ENCODE measurements around the gene FOXB1. TPM values are rescaled to one million over a fixed set of nuclear protein-coding genes. Genes with fewer than 3 reads are reported as not detected.

FOXB1 gene
- total and polyA plus RNA-seq, 2 experiments from 2014 or later, result 4.7 to 6.7 TPM

GRCh38 chr15:60035344-60035743, 31.2 kb downstream of the FOXB1 start (continued):
- TF ChIP-seq ZNF462 (CRISPR knock-in tag; IDR thresholded peaks at IDR 0.05) (no peak), EZH2phosphoT487 (IDR thresholded peaks at IDR 0.05; ENCODE audit: unreplicated experiment) (no peak), ZNF331 (CRISPR knock-in tag; IDR thresholded peaks at IDR 0.05; ENCODE audit: low read depth) (no peak), CTCF (conservative IDR thresholded peaks at IDR 0.05; ENCODE audit: low read depth in 2 of 2) (no peak), EZH2 (IDR thresholded peaks at IDR 0.05; ENCODE audit: low read depth, unreplicated experiment) (no peak)

GRCh38 chr15:60039316-60039715, 35.2 kb downstream of the FOXB1 start:
- Histone ChIP-seq H3K27me3 (ENCODE audit: insufficient read depth) (no peaks in the 10 kb centered on the region), H3K9me2 (ENCODE audit: insufficient read depth) (no peaks in the 10 kb centered on the region), H3K27ac (ENCODE audit: low read depth) (no peak overlapping the region), H3K79me2 (replicated peaks; ENCODE audit: insufficient read depth) (no peaks in the 10 kb centered on the region), H3K4me1 (ENCODE audit: insufficient read depth) (peaks cover 61% of the 10 kb centered on the region), H3K4me3 (no peak overlapping the region), H3K36me3 (ENCODE audit: insufficient read depth) (no peaks in the 10 kb centered on the region), H2AFZ (no peak overlapping the region), H4K20me1 (replicated peaks; ENCODE audit: insufficient read depth) (no peaks in the 10 kb centered on the region), H3F3A (replicated peaks; ENCODE audit: low read depth) (no peaks in the 10 kb centered on the region; the same call in 1 of the 2 replicates), H3K4me2 (0 out of 2 replicates have a peak overlapping the region, but pooled peaks have one; percentile 14)
- no peak for ATAC-seq
- Mint-ChIP-seq H3K27me3 (ENCODE audit: insufficient read depth, low read depth, poor library complexity) (peaks cover 3% of the 10 kb centered on the region), H3K4me1 (peaks cover 53% of the 10 kb centered on the region), H3K9me3 (no peaks in the 10 kb centered on the region), H3K4me3 (no peak overlapping the region), H3K36me3 (ENCODE audit: low read depth) (no peaks in the 10 kb centered on the region), H3K27ac (no peak overlapping the region)
- DNase-seq (ENCODE audit: low spot score), result no peak
- no peak for TF ChIP-seq ZNF114 (CRISPR knock-in tag; IDR thresholded peaks at IDR 0.05)
- no peak for TF ChIP-seq EZH2 (IDR thresholded peaks at IDR 0.05; ENCODE audit: low read depth, unreplicated experiment)
